GM19452 (cell line): Measurements from ENCODE around the gene SHTN1.
A peak's percentile ranks its signal among the peaks of the same experiment; 100 is the strongest.

Experiments
- ATAC-seq: cut with Tn5 transposase; IDR thresholded peaks from one replicate; pipeline ENCODE4 v1.9.1; 2021; ENCODE audit not compliant: unreplicated experiment

Gene SHTN1, protein sequence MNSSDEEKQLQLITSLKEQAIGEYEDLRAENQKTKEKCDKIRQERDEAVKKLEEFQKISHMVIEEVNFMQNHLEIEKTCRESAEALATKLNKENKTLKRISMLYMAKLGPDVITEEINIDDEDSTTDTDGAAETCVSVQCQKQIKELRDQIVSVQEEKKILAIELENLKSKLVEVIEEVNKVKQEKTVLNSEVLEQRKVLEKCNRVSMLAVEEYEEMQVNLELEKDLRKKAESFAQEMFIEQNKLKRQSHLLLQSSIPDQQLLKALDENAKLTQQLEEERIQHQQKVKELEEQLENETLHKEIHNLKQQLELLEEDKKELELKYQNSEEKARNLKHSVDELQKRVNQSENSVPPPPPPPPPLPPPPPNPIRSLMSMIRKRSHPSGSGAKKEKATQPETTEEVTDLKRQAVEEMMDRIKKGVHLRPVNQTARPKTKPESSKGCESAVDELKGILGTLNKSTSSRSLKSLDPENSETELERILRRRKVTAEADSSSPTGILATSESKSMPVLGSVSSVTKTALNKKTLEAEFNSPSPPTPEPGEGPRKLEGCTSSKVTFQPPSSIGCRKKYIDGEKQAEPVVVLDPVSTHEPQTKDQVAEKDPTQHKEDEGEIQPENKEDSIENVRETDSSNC

DNA sequence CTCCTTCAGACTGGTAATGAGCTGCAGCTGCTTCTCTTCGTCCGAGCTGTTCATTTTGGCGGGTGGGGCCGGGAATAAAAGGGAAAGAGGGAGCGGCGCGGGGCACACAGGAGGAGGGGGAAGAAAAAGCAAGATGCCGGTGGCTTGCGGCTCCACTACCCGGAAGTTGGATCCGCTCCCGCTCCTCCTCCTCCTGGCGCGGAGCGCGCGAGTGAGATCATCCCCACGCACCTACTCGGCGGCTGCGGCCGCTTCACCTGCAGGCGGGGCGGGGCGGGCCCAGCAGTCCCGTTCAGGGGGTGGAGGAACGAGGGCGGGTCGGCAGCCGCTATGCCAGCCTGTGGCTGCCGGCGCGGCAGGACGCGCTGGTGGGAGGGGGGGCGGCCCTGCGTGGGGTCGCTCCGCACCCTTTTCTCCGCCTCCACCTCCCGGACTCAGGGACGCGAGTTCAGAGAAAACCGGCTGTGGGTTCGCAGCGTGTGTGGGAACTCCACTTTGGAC is at the start of gene SHTN1:
TSS of gene SHTN1 (minus strand) at position 162 of the 501 bp plus-strand sequence. CDS start at position 54, 108 bp downstream.
- peak; percentile 45 for ATAC-seq

DNA sequence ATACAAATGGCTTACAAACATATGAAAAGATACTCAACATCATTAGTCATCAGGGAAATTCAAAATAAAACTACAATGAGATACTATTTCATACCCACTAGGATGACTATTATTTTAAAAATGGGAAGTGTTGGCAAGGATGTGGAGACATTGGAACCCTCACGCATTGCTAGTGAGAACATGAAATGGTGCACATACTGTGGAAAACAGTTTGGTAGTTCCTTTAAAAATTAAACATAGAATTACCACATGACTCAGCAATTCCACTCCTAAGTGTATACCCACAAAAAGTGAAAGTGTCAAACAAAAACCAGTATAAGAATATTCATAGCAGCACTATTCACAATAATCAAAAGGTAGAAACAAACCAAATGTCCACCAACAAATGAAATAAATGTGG is 48.5 kb upstream of the SHTN1 start:
- ATAC-seq: no peak

DNA sequence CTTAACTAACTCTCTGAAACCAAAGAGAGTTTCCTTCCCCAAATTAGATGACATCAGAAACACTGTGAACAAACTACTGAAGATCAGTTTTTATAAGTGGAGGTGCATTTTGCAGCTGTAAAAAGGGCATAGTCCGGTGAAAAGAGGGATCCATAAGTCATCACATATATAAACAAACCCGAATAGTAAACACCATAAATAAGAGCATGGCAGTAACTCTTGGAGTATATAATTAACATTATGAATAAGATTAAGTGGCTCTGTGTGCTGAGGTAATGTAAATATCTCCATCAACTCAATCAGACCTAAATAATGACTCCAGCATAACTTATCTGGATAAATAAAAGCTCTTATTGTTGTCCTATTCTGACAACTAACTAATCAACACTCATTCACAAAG is 43.0 kb upstream of the SHTN1 start:
- ATAC-seq: no peak

DNA sequence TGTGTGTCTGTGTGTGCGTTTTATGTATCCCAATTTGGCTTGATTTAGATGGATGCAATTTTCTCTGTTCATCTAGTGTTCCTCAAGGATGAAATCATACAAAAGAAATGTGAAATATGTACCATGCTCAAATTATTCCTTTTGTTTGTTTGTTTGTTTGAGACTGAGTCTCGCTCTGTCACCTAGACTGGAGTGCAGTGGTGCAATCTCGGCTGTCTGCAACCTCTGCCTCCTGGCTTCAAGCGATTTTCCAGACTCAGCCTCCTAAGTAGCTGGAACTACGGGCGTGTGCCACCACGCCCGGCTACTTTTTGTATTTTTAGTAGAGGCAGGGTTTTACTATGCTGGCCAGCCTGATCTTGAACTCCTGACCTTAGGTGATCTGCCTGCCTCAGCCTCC is 11.3 kb upstream of the SHTN1 start:
- ATAC-seq: no peak

DNA sequence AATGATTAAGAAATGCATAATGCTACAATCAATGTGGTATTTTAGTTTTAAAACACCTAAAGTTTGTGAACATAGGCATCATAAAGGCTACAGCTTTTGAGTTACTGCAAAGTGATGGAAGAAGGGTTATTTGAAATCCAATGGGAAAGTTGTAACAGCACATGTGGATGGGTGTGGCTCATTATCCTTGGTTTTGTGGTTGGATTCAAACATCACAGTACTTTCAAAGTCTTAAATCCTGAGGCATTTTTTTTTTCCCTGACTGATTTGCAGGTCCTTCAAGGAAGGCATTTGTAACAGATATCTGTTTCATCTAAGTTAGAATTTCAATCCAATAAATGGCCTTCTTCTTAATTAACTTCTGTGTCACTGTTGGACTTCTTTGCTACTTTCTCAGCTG is 9.8 kb upstream of the SHTN1 start:
- no peak for ATAC-seq

DNA sequence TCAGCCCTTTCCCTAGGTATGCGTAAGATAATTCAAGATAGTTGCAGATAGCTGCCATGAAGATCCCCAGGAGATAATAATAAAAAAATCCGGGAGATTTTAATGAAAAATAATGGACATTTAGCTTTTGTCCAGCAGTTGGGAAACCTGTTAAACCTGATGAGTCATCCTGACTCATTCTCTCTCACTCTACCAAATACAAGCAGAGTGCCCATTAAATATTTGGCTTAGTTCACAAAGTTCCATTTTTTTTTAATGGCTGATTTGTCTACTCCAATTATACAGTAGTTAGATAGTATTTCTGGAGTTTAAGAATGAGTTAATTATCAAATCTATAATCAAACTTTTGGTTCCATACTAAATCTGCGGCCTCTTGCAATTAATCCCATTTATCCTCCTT is 2.1 kb upstream of the SHTN1 start:
- no peak for ATAC-seq

DNA sequence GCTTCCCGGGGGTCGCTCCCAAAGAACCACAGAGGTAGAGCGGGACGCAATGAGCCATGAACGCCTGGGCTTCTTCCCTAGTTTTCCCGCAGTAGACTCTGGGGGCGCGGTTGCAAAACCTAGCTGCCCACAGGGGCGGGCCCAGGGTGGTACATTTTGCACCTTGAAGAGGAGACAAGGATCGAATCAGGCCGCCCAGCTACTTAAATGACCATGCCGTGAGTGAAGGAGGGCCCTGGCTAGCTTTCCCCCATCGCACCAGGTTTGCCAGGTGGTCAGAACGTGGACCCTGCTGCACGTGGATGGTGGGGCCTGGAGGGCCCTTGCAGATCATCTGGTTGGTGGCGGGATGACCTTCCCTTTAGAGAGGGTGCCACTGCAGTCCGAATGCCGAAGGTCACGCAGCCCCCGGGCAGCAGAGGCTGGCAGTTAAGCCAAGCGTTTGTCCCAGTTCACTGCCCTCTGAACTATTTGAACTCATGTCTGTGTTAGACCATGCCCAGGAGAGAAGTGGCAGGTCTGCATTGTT is 604 bp upstream of the SHTN1 start:
- ATAC-seq: no peak

DNA sequence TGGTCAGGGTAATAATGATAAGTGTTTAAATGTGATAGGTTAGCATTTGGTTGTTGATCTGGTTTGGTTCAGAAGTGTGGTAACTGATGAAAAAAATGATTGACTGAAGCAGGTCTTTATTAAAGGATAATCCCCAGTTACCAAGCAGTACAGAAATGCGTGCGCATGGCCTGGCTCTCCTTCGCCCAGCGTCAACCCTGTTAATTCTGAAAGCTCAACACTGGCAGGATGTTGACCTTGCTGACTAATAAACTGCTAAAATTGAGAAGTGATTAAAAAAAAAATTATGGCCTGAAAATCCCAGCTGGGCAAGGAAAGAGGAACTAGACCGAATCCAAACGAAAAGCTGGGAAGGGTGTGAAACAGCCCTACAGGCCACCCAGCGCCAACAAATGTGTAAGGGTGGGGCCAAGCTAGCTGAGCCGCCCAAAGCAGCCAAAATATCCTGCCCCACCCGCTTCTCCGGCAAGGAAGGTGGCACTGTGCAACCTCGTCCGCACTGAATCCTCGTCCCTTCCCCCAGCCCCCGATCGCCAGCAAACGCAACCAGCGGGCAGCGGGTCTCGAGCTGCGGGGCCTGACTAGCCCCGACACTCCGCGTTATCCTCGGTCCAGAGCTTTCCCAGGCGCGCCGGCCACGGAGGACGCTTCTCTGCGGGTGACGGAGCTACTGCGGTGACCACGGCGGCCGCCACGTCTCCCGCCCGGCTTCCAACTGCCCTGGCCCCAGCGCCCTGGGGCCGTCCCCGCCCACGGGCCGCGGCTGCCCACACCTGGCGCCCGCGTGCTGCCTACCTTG is 561 bp downstream of the SHTN1 start:
- ATAC-seq: peak; percentile 52

DNA sequence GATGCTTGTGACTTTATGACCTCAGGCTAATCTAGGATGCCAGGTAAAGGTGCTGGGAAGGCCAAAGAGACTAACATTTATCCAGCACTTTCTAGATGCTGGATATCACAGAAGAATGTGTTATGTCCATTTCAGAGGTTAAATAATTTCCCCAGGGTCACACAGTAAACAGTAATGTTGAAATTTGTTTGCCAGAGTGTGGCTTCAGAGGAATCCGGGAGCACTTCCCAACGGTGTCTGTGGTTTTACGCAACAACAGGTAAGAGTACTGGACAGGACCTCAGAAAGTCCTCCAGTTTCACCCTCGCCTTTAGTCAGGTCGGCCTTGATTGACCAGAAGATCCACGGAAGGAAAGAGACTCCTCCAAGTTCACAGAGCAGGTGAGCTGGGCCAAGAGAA is 1.7 kb downstream of the SHTN1 start:
- no peak for ATAC-seq

DNA sequence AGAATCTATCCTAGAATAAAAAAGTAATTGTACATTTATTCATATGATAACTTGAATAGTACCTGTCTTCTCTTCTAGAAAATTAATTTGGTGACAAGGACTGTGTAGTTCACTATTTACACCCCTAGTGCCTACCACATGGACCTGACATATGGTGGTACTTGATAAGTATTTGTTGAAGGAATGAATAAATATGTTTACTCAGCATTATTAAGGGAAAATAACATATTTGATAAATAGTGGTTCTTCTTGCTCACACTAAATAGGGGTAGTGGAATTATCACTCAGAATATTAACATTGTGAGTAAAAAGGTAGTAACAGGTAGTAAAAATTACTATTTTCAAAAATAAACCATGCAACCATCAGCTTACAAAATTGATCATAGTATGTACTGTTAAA is 2.8 kb downstream of the SHTN1 start:
- no peak for ATAC-seq

DNA sequence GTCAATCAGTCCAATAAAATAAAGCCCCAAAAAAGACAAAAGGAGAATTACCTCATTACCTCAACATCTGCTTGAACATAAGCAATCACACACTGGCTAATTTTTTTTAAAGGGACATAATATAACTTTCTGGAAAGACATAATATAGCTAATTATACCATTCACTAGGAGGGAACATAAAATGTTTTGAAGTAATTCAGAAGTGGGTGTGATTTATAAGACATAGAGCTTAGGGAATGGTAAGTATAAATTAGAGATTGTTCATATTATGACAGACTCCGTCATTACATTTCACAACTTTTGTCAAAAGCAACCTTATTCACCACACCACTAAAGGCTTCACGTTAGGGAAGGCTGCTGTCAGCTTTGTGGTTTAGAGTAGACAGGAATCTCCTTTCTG is 3.8 kb downstream of the SHTN1 start:
- ATAC-seq: no peak

DNA sequence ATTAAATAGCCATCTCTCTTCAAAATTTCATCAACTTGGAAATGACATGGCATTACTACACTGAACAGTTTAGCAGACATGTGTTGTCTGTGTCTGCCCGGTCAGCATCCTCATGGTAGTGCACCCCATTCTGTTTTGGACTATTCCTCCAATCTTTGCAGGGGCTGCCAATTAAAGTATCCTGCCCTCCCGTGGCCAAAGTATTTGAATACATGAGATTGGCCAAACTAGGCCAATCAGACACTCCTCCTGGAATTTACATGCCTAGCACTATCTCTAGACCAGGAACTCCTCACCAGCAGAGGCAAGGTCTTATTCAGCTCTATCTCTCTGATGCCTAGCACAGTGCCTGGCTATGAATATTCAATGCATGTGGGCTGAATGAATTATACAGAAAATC is 4.4 kb downstream of the SHTN1 start:
- no peak for ATAC-seq

DNA sequence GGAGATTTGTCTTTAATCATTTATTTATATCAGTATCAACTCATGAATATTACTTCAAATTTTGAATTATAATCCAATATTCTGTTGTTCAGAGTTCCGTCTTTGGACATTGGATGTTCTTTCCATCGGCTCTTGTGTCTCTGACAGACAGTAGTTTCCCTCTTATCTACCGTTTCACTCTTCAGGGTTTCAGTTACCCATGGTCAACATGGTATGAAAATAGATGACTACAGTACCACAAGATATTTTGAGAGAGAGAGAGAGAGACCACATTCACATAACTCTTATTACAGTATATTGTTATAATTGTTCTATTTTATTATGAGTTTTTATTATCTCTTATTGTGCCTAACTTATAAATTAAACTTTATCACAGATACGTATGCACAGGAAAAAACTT is 6.8 kb downstream of the SHTN1 start:
- no peak for ATAC-seq

DNA sequence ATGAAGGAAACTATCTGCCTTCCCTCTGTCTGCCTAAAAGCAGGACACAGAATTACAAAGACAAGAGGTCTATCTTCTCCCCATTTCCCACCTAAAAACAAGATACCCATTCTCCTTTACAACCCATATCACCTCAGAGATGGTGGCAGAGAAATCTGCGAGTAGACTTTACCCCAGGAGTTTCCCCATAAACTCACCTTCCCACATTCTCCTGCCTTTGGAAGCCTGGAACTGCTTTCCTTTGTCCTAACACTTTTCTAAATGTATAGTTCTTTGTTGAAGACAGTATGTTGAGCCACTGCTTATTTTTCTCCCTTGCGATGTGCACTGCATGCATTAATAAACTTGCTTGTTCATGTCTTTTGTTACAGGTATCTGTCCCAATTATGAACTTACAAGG is 8.0 kb downstream of the SHTN1 start:
- no peak for ATAC-seq

DNA sequence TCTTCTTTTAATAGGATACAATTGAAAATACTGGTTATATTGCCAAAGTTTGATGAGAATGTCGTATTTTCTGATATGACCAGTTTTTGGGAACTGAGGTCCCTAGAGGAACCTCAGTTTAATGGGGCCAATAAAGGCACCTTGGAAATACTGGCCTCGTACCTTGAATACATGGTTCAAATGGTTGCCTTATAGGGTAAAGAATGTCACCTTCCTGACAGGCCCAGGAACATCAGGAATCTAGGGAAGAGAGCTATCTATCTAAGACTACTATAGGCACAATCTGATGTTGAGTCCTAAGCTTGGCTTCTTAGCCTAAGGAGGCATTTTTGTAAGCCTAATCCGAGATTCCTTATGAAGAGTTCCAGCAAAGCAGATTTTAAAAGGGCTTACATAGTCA is 9.3 kb downstream of the SHTN1 start:
- no peak for ATAC-seq

DNA sequence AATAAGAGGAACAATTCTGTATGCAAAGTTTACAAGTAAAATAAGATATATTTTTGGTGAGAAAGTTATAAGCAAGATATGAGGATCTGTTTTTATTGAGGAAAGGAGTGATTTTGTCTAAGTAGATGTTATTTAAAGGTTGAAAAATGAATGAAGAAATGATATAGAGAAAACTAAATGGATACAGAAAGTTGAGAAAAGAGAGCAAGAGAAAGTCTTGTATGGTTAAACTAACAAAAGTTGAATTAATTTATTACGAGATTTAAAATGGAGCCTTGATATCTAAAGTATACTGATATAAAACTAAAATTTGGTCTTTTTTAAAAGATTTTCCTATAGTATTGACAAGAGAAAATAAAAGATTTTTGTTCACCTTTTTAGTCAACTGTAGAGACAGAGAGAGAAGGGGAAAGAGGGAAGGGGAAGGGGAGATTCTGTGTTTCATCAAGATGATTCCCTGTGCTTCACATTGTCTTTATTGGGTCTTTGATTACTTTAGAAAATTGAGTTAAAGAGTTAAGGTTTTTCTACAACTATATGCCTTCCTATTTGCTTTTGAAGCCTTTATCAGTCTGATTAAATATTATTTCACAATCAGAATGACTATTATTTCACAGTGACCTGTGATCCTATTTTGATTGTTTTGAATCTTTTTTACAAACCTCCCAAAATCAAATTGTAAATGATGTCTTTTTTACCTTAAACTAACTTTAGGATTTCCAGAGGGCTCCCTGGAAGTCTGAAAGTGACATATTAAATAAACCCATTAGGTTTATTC is 10.7 kb downstream of the SHTN1 start:
- ATAC-seq: no peak

DNA sequence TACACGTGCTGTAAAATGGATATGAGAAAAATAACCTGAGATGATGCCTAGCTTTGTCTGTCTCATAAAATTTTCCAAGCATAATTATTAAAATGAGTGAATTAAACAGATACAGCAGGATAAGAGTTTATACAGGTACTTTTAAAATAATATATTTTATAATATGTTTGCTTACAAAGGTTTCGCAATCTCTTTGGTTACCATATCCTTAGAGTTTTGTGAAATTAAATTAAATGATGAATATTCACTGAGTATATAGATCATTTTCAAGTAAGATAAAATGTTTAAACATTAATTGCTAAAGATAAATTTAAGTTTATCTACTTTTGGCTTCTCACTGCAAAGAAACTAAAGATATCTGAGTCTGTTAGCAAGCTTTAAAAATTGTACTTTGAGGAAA is 11.4 kb downstream of the SHTN1 start:
- ATAC-seq: no peak

DNA sequence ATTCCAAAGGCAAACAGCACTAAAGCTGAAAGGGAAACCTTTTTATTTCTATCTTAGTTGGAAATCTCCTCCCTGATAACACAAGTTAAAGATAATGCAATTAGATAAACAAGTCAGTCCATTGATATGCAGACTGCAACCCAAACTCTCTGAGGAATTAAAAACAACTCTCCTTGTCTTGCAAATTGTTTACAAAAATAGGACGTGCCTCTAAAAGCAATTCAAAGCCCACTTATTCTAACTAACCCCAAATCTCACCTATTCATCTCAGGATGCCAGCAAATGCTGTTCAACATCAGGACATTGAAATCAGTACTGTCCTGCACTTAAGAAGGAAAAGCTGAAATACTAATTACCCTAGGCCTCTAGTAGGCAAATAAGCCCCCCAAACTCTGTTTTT is 12.8 kb downstream of the SHTN1 start:
- no peak for ATAC-seq

DNA sequence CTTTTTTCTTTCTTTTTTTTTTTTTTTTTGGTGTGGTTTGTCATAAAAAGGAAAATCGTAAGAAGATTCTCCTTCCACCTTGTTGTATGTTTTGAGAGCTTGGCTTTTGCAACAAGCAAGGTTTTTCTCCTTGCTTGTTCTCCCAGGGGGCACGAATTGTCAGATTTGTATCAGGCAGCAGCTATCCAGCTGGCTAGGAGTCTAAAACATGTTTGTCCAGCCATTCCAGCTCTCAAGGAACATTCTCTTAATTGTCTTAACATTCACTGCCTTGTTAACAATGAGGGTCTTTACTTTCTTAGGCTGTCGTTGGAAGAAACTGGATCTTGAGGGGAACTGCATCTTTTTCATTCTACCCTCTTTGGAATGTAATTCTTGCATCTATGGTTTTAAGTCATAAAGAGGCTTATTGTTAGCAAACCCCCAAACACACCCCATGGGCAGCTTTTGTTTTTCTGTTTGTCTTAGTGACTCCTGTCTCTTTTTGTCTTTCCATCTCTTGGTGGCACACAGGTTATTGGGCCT is 14.6 kb downstream of the SHTN1 start:
- ATAC-seq: no peak

DNA sequence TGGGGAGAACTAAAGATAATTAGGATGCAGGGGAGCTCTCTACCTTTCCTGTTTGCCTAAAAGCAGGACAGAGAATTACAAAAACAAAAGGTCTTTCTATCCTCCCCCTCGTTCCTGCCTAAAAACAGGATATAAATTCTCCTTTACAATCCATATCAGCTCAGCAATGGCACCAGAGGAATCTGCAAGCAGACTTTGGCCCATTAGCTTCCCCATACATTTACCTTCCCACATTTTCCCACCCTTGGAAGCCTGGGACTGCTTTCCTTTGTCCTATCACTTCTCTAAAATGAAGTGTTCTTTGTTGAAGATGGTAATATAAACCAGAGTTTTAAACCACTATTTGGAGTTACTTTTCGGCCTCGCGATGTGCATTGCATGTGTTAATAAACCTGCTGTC is 15.5 kb downstream of the SHTN1 start:
- ATAC-seq: no peak
